HepG2 (cell line): ENCODE results near the gene GKN1. TPM values are rescaled to one million over a fixed set of nuclear protein-coding genes. Genes with fewer than 3 reads are reported as not detected.

ENCODE experiments used
- CREBL2 ChIP-seq: sonication (generic); formaldehyde crosslinking; IDR thresholded peaks from 2 replicates; pipeline ENCODE4 v1.8.1; 2023; ENCODE audit warnings: missing genetic modification reagents, mild to moderate bottlenecking, borderline replicate concordance
- EED ChIP-seq: sonication (generic); formaldehyde crosslinking; IDR thresholded peaks from 2 replicates; pipeline ENCODE4 v1.5.0; 2020; ENCODE audit warnings: mild to moderate bottlenecking, missing genetic modification reagents
- HIVEP1 ChIP-seq: sonication (generic); formaldehyde crosslinking; IDR thresholded peaks from 2 replicates; pipeline ENCODE4 v1.4.0; 2020; ENCODE audit warnings: mild to moderate bottlenecking, missing genetic modification reagents
- MIXL1 ChIP-seq: IDR thresholded peaks from 2 replicates; pipeline ENCODE4 v1.6.1; 2016
- MTF2 ChIP-seq: sonication (generic); formaldehyde crosslinking; IDR thresholded peaks from 2 replicates; pipeline ENCODE4 v1.5.0; 2020; ENCODE audit warnings: missing genetic modification reagents, borderline replicate concordance
- NRL ChIP-seq: sonication (generic); formaldehyde crosslinking; IDR thresholded peaks from 2 replicates; pipeline ENCODE4 v1.5.0; 2020; ENCODE audit warnings: missing genetic modification reagents, mild to moderate bottlenecking, moderate library complexity, borderline replicate concordance
- SETDB1 ChIP-seq: sonication (generic); formaldehyde crosslinking; IDR thresholded peaks from 2 replicates; pipeline ENCODE4 v1.5.1; 2020; ENCODE audit warnings: missing genetic modification reagents, mild to moderate bottlenecking, borderline replicate concordance
- SMARCC2 ChIP-seq: fragments of 450-650 bp; IDR thresholded peaks from 2 replicates; pipeline ENCODE4 v1.6.1; 2017; ENCODE audit warnings: antibody characterized with exemption, mild to moderate bottlenecking
- TFDP1 ChIP-seq: IDR thresholded peaks from 2 replicates; pipeline ENCODE4 v1.6.1; 2016; ENCODE audit warnings: missing compliant biosample characterization, missing genetic modification reagents, borderline replicate concordance
- ZBTB7A ChIP-seq: sonication (generic); formaldehyde crosslinking; IDR thresholded peaks from 2 replicates; pipeline ENCODE4 v1.8.0; 2022; ENCODE audit warnings: mild to moderate bottlenecking, missing genetic modification reagents
- ZFX ChIP-seq: sonication (generic); formaldehyde crosslinking; IDR thresholded peaks from 2 replicates; pipeline ENCODE4 v1.4.0; 2020; ENCODE audit warnings: mild to moderate bottlenecking, low read depth, missing genetic modification reagents, moderate library complexity
- ZNF256 ChIP-seq: sonication (generic); formaldehyde crosslinking; conservative IDR thresholded peaks from 2 replicates; pipeline ENCODE4 v1.4.0; 2020; ENCODE audit warnings: missing genetic modification reagents
- ZNF782 ChIP-seq: sonication (generic); formaldehyde crosslinking; IDR thresholded peaks from 2 replicates; pipeline ENCODE4 v1.4.0; 2020; ENCODE audit warnings: missing genetic modification reagents, mild to moderate bottlenecking, borderline replicate concordance
- ZNF839 ChIP-seq: sonication (generic); formaldehyde crosslinking; IDR thresholded peaks from 2 replicates; pipeline ENCODE4 v1.4.0; 2020; ENCODE audit warnings: missing genetic modification reagents, mild to moderate bottlenecking, borderline replicate concordance
- polyA plus RNA-seq, 8 experiments: library from polyadenylated mRNA; depleted of rRNA in 3 of 8; stranded (reverse) in 7 of 8; unstranded in 1 of 8; fragments of >200 nt; fragmentation: Illumina TruSeq in 4 of 8; extraction: Trizol in 4 of 8; gene quantifications; 2 replicates each; pipeline versions ENCODE4 v1.2.1 to v1.2.3, GENCODE V29; 2011 to 2016; ENCODE audit warnings: low read depth in 4 of 8, missing spikeins in 1 of 8, mixed read lengths in 1 of 8; ENCODE audit not compliant: insufficient read depth in 1 of 8
- total RNA-seq, 5 experiments: library from RNA; depleted of rRNA; stranded (reverse); fragments of >200 nt; fragmentation: Illumina TruSeq; extraction: Trizol; gene quantifications; 2 replicates each; pipeline ENCODE4 v1.2.3, GENCODE V29; 2016; ENCODE audit warnings: low read depth in 1 of 5
- TF ChIP-seq, protein P1 (sequence below): IDR thresholded peaks from 2 replicates; pipeline ENCODE4 v1.4.0; 2020; ENCODE audit warnings: mild to moderate bottlenecking, missing genetic modification reagents
- TF ChIP-seq, protein P2 (sequence below): sonication (generic); formaldehyde crosslinking; IDR thresholded peaks from 2 replicates; pipeline ENCODE4 v1.8.0; 2022; ENCODE audit warnings: missing genetic modification reagents, mild to moderate bottlenecking, moderate library complexity, borderline replicate concordance
- TF ChIP-seq, protein P3 (sequence below): sonication (generic); formaldehyde crosslinking; IDR thresholded peaks from 2 replicates; pipeline ENCODE4 v1.5.0; 2020; ENCODE audit warnings: missing genetic modification reagents

Gene GKN1
- total and polyA plus RNA-seq, 2 of the 13 experiments (the other 11 are each of a cell fraction or from before 2014, with no cell fraction given) = not detected

DNA sequence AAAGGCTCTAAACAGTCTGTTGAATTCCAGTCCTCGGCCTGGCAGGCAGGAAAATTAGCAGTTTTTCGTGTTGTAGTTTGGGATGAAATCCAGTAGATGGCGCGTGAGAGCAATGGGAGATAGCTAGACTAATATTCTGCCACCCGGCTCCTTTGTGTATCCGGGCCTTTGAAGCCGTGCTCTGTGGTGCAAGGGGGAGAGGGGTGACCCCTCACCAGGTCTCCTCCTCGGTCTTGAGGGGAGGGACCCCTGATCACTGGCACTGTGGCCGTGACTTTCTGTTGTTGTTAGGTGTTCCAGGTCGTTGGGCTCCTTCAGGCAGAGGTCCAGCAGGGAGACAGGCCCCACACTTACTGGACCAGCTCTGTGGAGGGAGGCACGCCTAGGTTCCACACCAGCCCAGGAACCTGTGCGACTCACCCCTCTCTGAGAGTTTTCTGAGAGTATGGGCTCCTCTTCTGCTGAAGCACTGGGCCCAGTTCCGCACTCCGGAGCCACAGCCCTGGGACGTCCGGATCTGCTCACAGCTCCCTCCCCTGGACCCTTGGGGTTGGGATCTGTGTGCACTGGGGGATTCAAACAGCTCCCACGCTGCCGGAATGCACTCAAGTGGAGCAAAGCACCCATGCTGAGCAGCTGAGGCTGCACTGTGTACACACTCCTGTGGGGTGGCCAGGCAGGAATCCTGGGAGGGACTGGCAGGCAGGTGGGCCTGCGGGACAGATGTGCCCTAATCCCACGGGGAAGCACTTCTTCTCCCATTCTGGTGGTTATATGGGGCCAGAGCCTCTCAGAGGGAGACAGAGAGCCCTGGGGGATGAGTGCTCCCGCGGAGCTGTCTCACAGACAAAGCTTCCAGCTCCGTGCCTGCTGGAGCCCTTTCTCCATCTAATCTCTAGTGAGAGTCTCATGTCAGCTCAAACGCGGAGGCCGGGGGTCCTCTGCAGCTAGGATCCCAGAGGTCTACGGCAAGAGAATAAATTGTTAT is 30.6 kb upstream of the GKN1 start (continued):
- TF ChIP-seq, protein P1, sequence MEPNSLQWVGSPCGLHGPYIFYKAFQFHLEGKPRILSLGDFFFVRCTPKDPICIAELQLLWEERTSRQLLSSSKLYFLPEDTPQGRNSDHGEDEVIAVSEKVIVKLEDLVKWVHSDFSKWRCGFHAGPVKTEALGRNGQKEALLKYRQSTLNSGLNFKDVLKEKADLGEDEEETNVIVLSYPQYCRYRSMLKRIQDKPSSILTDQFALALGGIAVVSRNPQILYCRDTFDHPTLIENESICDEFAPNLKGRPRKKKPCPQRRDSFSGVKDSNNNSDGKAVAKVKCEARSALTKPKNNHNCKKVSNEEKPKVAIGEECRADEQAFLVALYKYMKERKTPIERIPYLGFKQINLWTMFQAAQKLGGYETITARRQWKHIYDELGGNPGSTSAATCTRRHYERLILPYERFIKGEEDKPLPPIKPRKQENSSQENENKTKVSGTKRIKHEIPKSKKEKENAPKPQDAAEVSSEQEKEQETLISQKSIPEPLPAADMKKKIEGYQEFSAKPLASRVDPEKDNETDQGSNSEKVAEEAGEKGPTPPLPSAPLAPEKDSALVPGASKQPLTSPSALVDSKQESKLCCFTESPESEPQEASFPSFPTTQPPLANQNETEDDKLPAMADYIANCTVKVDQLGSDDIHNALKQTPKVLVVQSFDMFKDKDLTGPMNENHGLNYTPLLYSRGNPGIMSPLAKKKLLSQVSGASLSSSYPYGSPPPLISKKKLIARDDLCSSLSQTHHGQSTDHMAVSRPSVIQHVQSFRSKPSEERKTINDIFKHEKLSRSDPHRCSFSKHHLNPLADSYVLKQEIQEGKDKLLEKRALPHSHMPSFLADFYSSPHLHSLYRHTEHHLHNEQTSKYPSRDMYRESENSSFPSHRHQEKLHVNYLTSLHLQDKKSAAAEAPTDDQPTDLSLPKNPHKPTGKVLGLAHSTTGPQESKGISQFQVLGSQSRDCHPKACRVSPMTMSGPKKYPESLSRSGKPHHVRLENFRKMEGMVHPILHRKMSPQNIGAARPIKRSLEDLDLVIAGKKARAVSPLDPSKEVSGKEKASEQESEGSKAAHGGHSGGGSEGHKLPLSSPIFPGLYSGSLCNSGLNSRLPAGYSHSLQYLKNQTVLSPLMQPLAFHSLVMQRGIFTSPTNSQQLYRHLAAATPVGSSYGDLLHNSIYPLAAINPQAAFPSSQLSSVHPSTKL (CRISPR knock-in tag) = peak; percentile 39; the same call in 1 of the 2 replicates
- TF ChIP-seq TFDP1 = no peak
- TF ChIP-seq, protein P2, sequence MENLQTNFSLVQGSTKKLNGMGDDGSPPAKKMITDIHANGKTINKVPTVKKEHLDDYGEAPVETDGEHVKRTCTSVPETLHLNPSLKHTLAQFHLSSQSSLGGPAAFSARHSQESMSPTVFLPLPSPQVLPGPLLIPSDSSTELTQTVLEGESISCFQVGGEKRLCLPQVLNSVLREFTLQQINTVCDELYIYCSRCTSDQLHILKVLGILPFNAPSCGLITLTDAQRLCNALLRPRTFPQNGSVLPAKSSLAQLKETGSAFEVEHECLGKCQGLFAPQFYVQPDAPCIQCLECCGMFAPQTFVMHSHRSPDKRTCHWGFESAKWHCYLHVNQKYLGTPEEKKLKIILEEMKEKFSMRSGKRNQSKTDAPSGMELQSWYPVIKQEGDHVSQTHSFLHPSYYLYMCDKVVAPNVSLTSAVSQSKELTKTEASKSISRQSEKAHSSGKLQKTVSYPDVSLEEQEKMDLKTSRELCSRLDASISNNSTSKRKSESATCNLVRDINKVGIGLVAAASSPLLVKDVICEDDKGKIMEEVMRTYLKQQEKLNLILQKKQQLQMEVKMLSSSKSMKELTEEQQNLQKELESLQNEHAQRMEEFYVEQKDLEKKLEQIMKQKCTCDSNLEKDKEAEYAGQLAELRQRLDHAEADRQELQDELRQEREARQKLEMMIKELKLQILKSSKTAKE = no peak
- TF ChIP-seq MIXL1 (CRISPR knock-in tag) = peak; percentile 27; the same call in 1 of the 2 replicates
- peak; percentile 59 for TF ChIP-seq ZFX (CRISPR knock-in tag)
- TF ChIP-seq EED = peak; percentile 81; the same call in 1 of the 2 replicates
- TF ChIP-seq ZNF839 (CRISPR knock-in tag) = 0 out of 2 replicates have a peak, but pooled peaks have one; percentile 31
- TF ChIP-seq, protein P3, sequence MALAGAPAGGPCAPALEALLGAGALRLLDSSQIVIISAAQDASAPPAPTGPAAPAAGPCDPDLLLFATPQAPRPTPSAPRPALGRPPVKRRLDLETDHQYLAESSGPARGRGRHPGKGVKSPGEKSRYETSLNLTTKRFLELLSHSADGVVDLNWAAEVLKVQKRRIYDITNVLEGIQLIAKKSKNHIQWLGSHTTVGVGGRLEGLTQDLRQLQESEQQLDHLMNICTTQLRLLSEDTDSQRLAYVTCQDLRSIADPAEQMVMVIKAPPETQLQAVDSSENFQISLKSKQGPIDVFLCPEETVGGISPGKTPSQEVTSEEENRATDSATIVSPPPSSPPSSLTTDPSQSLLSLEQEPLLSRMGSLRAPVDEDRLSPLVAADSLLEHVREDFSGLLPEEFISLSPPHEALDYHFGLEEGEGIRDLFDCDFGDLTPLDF (CRISPR knock-in tag) = no peak
- no peak for TF ChIP-seq ZNF256 (CRISPR knock-in tag)
- TF ChIP-seq CREBL2 = 0 out of 2 replicates have a peak, but pooled peaks have one; percentile 36
- no peak for TF ChIP-seq SMARCC2
- TF ChIP-seq ZBTB7A = 0 out of 2 replicates have a peak, but pooled peaks have one; percentile 13
- TF ChIP-seq MTF2 (CRISPR knock-in tag) = peak; percentile 71; the same call in 1 of the 2 replicates
- TF ChIP-seq NRL (CRISPR knock-in tag) = peak; percentile 64
- TF ChIP-seq ZNF782 (CRISPR knock-in tag) = 0 out of 2 replicates have a peak, but pooled peaks have one; percentile 40
- TF ChIP-seq HIVEP1 = peak; percentile 29; the same call in 1 of the 2 replicates
- TF ChIP-seq SETDB1 (CRISPR knock-in tag) = 0 out of 2 replicates have a peak, but pooled peaks have one; percentile 9
